Cardiac muscle cell (in vitro differentiated cells and primary cell): ENCODE results near the gene COL6A5. TPM values are rescaled to one million over a fixed set of nuclear protein-coding genes. Genes with fewer than 3 reads are reported as not detected.
"Not testable (repeated sequence)": the region's sequence is repeated elsewhere in the genome, so short reads cannot be mapped to it uniquely, and the experiment has no call there.

ENCODE experiments used
- DNase-seq, 2 donors: peaks; one replicate each; pipeline versions ENCODE4 v3.0.0 to v3.0.0-alpha.2; 2010 to 2017; ENCODE audit warnings: low read depth in 1 of 2, low spot score in 1 of 2
- H3K27ac ChIP-seq: fragments of 200-600 bp; sonication (generic); 2 replicates; pipeline ENCODE4 v1.5.1; 2016
- H3K27me3 ChIP-seq: fragments of 200-600 bp; sonication (generic); 2 replicates; pipeline ENCODE4 v1.6.0; 2016; ENCODE audit warnings: control low read depth
- H3K36me3 ChIP-seq: fragments of 200-600 bp; sonication (generic); 2 replicates; pipeline ENCODE4 v1.5.1; 2016; ENCODE audit warnings: control low read depth
- H3K4me1 ChIP-seq: fragments of 200-600 bp; sonication (generic); 2 replicates; pipeline ENCODE4 v1.8.1; 2017; ENCODE audit warnings: low read depth, mild to moderate bottlenecking, mixed run types
- H3K4me3 ChIP-seq: fragments of 200-600 bp; sonication (generic); 2 replicates; pipeline ENCODE4 v1.5.1; 2016; ENCODE audit warnings: mild to moderate bottlenecking
- H3K9me3 ChIP-seq: fragments of 200-600 bp; sonication (generic); 2 replicates; pipeline ENCODE4 v1.5.1; 2017; ENCODE audit warnings: low read depth, mild to moderate bottlenecking, control low read depth
- polyA plus RNA-seq: library from polyadenylated mRNA; unstranded; fragments of >200 nt; fragmentation: Nextera tagmentation; extraction: Ambion mirVana; gene quantifications from 2 replicates; pipeline ENCODE4 v1.2.1, GENCODE V29; 2016
- total RNA-seq: library from RNA; depleted of rRNA; stranded (reverse); fragments of >200 nt; gene quantifications from 2 replicates; pipeline ENCODE4 v1.2.3, GENCODE V29; 2016
- TF ChIP-seq, protein P1 (sequence below): IDR thresholded peaks from 2 replicates; pipeline ENCODE4 v1.5.1; 2012; ENCODE audit warnings: low read depth, mild to moderate bottlenecking, low read length

COL6A5 gene
- total and polyA plus RNA-seq, 2 experiments from 2014 or later: not detected

DNA sequence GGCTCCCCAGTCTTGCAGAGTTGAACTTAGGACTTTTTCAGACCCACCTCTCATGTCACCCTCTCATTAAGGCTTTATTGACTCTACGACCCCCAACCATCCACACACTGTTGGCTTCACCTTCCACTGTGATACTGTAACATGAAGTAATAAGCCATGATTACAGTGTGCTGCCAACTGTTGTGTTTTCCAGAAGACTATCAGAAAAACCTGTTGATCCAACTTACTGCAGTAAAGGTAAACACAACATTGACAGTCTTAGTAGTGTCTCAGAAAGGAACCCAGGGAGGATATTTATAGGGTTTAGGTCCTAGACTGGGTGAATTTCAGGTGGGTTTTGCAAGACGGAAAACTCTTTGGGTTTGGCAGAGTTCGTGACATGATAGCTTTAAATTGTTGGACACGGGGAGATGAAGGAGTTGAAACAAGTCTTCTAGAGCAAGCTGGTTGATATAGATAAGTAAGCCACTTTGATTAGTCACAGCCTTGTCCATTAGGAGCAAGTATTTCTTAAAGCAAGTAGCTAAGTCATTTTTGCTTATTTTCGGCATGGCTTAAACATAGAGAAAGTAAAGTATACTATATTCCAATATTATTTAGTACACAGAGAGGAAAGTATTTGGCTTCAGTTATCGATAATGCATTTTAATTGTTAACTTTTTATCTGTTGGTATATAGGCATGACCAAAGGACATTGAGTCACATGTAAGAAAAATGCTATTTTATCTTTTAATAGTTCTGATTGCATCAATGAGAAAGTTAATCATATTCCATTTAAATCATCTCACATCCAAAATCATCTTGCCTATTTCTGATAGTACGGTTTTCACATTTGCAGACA, 2.4 kb upstream of the COL6A5 start:
- Histone ChIP-seq H3K9me3 (no peaks in the 10 kb centered on the region), H3K27ac (no peak overlapping the region), H3K4me1 (no peaks in the 10 kb centered on the region), H3K27me3 (peaks cover 52% of the 10 kb centered on the region), H3K36me3 (no peaks in the 10 kb centered on the region), H3K4me3 (no peak overlapping the region)
- TF ChIP-seq, protein P1, sequence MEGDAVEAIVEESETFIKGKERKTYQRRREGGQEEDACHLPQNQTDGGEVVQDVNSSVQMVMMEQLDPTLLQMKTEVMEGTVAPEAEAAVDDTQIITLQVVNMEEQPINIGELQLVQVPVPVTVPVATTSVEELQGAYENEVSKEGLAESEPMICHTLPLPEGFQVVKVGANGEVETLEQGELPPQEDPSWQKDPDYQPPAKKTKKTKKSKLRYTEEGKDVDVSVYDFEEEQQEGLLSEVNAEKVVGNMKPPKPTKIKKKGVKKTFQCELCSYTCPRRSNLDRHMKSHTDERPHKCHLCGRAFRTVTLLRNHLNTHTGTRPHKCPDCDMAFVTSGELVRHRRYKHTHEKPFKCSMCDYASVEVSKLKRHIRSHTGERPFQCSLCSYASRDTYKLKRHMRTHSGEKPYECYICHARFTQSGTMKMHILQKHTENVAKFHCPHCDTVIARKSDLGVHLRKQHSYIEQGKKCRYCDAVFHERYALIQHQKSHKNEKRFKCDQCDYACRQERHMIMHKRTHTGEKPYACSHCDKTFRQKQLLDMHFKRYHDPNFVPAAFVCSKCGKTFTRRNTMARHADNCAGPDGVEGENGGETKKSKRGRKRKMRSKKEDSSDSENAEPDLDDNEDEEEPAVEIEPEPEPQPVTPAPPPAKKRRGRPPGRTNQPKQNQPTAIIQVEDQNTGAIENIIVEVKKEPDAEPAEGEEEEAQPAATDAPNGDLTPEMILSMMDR: no peak
- no peak for DNase-seq

DNA sequence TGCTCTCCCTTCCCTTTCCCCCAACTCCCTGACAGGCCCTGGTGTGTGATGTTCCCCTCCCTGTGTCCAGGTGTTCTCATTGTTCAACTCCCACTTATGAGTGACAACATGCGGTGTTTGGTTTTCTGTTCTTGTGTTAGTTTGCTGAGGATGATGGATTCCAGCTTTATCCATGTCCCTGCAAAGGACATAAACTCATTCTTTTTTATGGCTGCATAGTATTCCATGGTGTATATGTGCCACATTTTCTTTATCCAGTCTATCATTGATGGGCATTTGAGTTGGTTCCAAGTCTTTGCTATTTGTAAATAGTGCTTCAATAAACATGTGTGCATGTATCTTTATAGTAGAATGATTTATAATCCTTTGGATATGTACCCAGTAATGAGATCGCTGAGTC, 2.8 kb downstream of the COL6A5 start:
- not testable (repeated sequence) for H3K36me3 ChIP-seq, H3K27ac ChIP-seq, H3K9me3 ChIP-seq, DNase-seq, H3K4me3 ChIP-seq, H3K4me1 ChIP-seq
- H3K27me3 ChIP-seq: peaks cover 53% of the 10 kb centered on the region

DNA sequence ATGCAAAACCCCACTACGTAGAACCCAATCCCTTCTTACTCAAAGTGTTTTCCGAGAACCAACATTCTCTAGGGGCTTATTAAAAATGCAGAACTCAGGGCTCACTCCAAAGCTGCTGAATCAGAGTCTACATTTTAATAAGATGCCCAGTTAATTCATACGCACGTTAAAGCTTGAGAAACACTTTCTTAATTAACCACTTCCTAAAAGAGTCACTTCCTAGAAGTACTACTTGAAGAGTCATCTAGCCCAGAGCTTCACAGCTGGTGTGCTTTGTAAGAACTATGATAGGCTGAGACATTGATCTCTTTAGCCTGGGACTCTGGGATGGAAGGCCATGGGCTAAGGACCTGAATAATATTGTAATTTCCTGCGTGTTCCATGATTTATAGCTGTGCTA, 9.0 kb downstream of the COL6A5 start:
- TF ChIP-seq, protein P1: no peak
- Histone ChIP-seq H3K9me3 (no peaks in the 10 kb centered on the region), H3K27me3 (no peaks in the 10 kb centered on the region), H3K36me3 (no peaks in the 10 kb centered on the region), H3K27ac (no peak overlapping the region), H3K4me3 (no peak overlapping the region), H3K4me1 (no peaks in the 10 kb centered on the region)
- DNase-seq: peak in 1 of 2 donors; percentile 17

DNA sequence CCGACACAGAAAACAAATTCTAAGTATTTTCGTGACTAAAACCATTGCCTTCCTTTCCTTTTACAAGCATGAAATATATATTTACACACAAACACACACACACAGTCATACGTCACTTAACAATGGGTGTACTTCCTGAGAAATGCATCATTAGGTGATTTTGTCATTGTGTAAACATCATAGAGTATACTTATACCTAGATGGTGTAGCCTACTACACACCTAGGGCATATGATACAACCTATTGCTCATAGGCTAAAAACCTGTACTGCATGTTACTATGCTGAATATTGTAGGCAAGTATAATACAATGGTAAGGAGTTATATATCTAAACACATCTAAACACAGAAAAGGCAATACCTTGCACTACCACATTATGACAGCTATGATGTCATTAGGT, 28.6 kb downstream of the COL6A5 start:
- Histone ChIP-seq H3K4me3 (no peak overlapping the region), H3K27ac (no peak overlapping the region), H3K4me1 (no peaks in the 10 kb centered on the region), H3K27me3 (no peaks in the 10 kb centered on the region), H3K36me3 (no peaks in the 10 kb centered on the region), H3K9me3 (no peaks in the 10 kb centered on the region)
- TF ChIP-seq, protein P1: no peak
- DNase-seq: no peak

DNA sequence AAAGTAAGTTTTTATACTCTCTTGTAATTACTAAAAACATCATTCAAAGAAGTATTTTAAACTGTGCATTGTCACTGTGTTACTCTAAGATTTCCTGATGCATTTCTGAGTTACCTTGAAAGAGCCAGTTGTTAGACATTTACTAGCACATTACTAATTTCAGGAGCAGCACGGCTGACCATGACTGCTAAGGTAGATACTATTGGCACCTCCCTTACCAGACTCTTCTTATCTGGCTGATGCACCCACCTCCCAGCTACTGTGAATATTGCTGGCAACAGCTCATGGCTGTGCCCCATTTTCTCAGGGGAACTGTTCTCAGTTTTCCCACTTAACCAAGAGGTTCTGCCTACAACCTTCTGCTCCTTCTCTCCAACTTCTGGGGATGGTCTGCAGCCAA, 29.4 kb downstream of the COL6A5 start:
- Histone ChIP-seq H3K36me3 (no peaks in the 10 kb centered on the region), H3K27ac (no peak overlapping the region), H3K9me3 (no peaks in the 10 kb centered on the region), H3K4me3 (no peak overlapping the region), H3K4me1 (no peaks in the 10 kb centered on the region), H3K27me3 (no peaks in the 10 kb centered on the region)
- DNase-seq: no peak
- TF ChIP-seq, protein P1: no peak

DNA sequence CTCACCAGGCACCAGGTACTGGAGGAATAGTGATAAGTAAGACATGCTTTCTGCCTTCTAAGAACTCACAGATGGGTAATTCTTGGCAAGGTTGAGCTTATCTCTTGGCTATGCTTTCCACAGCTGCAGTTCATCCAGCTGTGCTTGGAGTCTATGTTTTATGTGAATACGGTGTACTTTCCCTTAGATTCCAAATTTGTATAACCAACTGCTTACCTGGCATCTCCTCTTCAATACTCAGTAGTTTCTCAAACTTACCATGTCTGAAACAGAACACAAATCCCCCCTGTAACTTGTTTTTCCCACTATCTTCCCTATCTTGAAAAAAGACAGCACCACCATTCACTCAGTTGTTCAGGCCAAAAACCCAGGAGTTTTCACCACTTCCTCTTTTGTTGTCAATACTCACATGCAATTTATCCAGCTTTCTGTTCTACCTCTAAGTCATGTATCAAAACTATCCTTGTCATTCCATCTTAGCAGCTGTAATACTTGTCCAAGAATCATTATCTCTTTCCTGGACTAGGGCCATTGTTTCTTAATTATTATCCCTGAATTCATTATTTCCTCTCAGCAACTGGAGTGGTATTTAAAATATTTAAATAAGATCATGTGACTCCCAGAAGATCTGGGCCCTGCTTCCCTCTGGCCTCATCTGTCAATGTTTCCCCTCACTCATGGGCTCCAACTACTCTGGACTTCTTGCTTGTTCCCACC, 32.6 kb downstream of the COL6A5 start:
- DNase-seq: no peak
- TF ChIP-seq, protein P1: no peak
- no peak overlapping the region for H3K27ac ChIP-seq
- no peaks in the 10 kb centered on the region for H3K36me3 ChIP-seq
- no peaks in the 10 kb centered on the region for H3K4me1 ChIP-seq
- H3K27me3 ChIP-seq: no peaks in the 10 kb centered on the region
- H3K4me3 ChIP-seq: no peak overlapping the region
- H3K9me3 ChIP-seq: no peaks in the 10 kb centered on the region
